ENCODE results near the gene RPF1. TPM values are rescaled to one million over a fixed set of nuclear protein-coding genes. Genes with fewer than 3 reads are reported as not detected.
A peak's percentile ranks its signal among the peaks of the same experiment; 100 is the strongest.

RPF1 gene
- total and polyA plus RNA-seq, 7 donors = 29.2 to 75.5 (median 38.5) TPM

DNA sequence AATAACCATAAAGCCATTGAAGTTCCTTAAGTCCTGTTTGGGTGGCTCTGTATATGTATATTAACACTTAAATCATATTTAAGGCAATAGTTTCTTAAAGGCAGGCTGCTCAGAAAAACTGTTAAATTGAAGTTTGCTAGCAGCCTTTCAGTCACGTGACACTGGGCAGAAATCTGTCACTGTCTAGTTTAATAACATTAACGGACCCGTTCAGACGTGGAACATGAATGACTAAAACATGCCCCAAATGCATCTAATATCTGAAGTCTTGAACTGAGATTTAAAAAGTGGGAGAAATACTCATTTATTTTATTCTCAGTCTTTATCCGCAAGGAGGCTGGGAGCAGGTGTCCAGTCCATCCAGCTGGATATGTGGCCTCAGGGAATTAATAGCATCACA is 23.9 kb downstream of the RPF1 start:
- intact Hi-C loops (cut with DNase I) = loop anchor here in 1 of 2 donors (10.0 kb wide), 2 partner anchors 102 to 762 kb away; no protein-coding TSS in a partner anchor
- no peaks in the 10 kb centered on the region for H3K27me3 ChIP-seq (ENCODE audit: insufficient read depth in 3 of 3, low read length in 2 of 3)
- peaks cover 9 to 36% of the 10 kb centered on the region in 2 donors for H3K36me3 ChIP-seq (ENCODE audit: insufficient read depth in 1 of 2, low read depth in 1 of 2)
- no peak overlapping the region for H3K4me3 ChIP-seq
- DNase-seq (no peak), ATAC-seq (no peak)
- 37 to 52% (median 38%) methylated on average over 5 of the region's 5 CpGs for WGBS, 3 donors
- H3K9me3 ChIP-seq = no peaks in the 10 kb centered on the region
- H3K4me1 ChIP-seq = peaks cover 46% of the 10 kb centered on the region
- TF ChIP-seq, protein P1, sequence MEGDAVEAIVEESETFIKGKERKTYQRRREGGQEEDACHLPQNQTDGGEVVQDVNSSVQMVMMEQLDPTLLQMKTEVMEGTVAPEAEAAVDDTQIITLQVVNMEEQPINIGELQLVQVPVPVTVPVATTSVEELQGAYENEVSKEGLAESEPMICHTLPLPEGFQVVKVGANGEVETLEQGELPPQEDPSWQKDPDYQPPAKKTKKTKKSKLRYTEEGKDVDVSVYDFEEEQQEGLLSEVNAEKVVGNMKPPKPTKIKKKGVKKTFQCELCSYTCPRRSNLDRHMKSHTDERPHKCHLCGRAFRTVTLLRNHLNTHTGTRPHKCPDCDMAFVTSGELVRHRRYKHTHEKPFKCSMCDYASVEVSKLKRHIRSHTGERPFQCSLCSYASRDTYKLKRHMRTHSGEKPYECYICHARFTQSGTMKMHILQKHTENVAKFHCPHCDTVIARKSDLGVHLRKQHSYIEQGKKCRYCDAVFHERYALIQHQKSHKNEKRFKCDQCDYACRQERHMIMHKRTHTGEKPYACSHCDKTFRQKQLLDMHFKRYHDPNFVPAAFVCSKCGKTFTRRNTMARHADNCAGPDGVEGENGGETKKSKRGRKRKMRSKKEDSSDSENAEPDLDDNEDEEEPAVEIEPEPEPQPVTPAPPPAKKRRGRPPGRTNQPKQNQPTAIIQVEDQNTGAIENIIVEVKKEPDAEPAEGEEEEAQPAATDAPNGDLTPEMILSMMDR (IDR thresholded peaks at IDR 0.05) = no peak
- H3K27ac ChIP-seq = no peak overlapping the region

DNA sequence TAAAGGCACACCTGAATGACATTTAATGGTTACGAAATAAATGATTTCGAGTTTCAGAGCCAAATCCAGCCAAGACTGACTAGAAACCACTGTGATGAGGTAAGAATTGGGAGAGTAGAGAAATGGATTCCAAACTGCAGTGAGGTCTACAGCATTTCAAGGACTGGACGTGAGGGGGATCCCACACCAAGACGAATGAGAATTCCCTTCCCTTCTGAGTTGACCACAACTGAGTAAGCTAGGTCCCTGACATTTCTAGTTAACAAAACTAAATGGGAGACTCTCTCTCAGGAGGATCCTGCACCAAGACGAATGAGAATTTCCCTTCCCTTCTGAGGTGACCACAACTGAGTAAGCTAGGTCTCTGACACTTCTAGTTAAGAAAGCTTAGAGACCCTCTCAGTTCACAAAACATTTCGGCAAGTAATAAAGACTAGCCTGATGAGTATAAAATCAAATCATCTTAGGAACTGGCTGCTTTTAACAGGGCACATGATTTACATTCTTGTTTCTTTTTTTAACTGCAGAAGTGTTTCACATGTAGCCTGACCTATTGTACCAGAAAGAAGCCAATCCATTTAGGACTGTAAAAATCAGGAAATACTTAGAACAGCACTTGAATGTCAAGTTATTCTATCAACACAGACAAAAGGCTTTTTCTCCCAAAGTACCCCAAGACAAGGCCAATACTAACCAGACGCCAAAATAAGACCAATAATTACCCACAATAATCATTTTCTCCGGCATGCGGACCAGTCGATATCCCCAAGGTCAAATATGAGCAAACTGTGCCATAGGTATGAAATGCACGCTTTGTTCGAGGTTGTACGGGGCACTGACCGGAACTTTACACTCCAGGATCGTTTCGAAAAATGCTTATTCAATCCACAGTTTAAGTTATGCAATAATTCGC is 25.8 kb downstream of the RPF1 start:
- DNase-seq (no peak), ATAC-seq (no peak)
- H3K4me1 ChIP-seq = peaks cover 46% of the 10 kb centered on the region
- no peaks in the 10 kb centered on the region for H3K27me3 ChIP-seq (ENCODE audit: insufficient read depth in 3 of 3, low read length in 2 of 3)
- peaks cover 11% of the 10 kb centered on the region for H3K9me3 ChIP-seq
- H3K4me3 ChIP-seq = peak overlapping the region; percentile 76
- 5 to 9% (median 5%) methylated on average over 17 of the region's 17 CpGs for WGBS, 3 donors
- H3K27ac ChIP-seq = peak overlapping the region; percentile 97
- intact Hi-C loops (cut with DNase I) = loop anchor here (2.0 to 10.0 kb wide), 6 partner anchors 67 to 760 kb away; partner anchors contain the start of genes CTBS (in 2 of the 2) and SAMD13 (in 1 of the 2)
- H3K36me3 ChIP-seq (ENCODE audit: insufficient read depth in 1 of 2, low read depth in 1 of 2) = peaks cover 7 to 18% of the 10 kb centered on the region in 2 donors
- TF ChIP-seq, protein P1 (IDR thresholded peaks at IDR 0.05) = no peak

DNA sequence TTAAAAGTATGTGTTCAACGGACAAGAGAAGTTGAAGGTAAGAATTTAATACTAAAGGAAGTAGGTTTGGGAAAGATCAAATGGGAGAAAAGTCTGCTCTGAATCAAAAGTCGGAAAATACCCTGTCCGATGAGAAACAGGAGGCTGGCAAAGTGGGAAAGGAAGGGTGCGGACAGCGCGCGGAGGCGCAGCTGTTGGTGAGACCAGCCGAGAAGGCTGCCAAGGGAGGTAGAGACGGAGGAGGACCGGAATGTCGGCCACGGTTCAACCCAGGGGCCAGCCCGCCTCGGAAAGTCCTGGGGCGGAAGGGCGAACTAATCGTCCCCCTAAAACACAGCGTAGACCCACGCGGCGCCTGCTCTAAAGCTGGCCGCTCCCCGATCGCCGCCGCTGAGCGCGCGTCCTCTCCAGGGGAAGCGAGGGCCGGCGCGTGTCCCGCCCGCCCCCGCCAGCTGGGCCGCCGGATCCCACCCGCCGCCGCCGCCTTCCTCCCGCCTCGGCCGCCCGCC is 26.5 kb downstream of the RPF1 start:
- 0 to 1% (median 0%) methylated on average over 36 to 47 of the region's 47 CpGs for WGBS, 3 donors
- intact Hi-C loops (cut with DNase I) = loop anchor here (2.0 to 10.0 kb wide), 7 partner anchors 27 to 759 kb away; partner anchors contain the start of genes CTBS (in 2 of the 2), RPF1 (in 1 of the 2) and SAMD13 (in 1 of the 2)

DNA sequence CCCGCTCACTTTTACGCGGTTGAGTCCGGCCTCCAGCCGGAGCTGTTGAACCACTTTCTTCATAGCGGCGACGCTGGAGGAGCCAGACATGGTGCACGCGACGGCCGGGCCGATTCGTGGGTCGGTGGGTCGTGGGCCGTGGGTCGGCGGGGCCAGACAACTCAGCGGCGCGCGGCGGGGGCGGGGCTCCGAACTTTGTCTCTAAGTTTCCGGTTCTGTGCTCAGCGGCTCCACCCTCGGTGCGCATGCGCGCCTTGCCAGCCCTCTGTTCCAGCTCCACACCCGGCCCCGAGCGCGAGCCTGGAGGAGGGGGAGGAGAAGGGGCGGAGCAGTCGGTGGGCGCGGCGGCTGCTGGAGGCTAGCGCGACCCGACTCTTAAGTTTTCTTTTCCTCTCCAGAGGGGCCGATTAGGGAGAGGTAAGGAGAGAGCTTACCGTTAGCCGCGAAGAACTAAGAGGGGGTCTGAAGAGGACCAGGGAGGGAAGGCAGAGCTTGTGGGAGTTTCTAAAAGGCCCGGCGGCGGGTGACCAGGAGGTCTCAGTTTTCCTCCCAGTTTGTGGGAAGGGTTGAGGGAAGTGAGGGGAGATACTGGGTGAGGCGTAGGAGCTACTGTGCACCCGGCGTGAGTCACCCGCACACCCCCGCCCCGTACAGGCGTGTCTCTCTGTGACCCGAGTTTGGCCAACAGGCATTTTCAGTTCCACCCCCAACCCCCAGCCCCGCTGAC is 27.1 kb downstream of the RPF1 start, which contains the start of the genes GNG5 and SPATA1:
Gene GNG5, minus strand, starts transcription at position 580 of the 727 bp plus-strand sequence. Its CDS starts 490 bp downstream, at position 90.
Gene SPATA1, plus strand, starts transcription at position 385 of the 727 bp plus-strand sequence. CDS start 9,974 bp downstream, outside the sequence.
- 0 to 1% (median 1%) methylated on average over 52 to 60 of the region's 60 CpGs for WGBS, 3 donors

More for the DNA sequence above, 26.5 kb downstream of the RPF1 start:
- peak in 1 of 2 donors; percentile 85 for DNase-seq
- Histone ChIP-seq H3K9me3 (peaks cover 11% of the 10 kb centered on the region), H3K27me3 (ENCODE audit: insufficient read depth in 3 of 3, low read length in 2 of 3) (no peaks in the 10 kb centered on the region), H3K27ac (peak overlapping the region; percentile 97), H3K4me1 (peaks cover 42% of the 10 kb centered on the region), H3K4me3 (peak overlapping the region; percentile 76), H3K36me3 (ENCODE audit: insufficient read depth in 1 of 2, low read depth in 1 of 2) (peaks cover 4 to 11% of the 10 kb centered on the region in 2 donors)
- peak; percentile 72 to 78 (median 75) for ATAC-seq
- TF ChIP-seq, protein P1 (IDR thresholded peaks at IDR 0.05) = no peak

More for the DNA sequence above, 27.1 kb downstream of the RPF1 start, which contains the start of the genes GNG5 and SPATA1:
- TF ChIP-seq, protein P1 (IDR thresholded peaks at IDR 0.05) = no peak
- intact Hi-C loops (cut with DNase I) = loop anchor here (2.0 to 10.0 kb wide), 5 partner anchors 27 to 759 kb away; partner anchors contain the start of genes CTBS (in 1 of the 2), RPF1 (in 1 of the 2) and SAMD13 (in 1 of the 2)
- Histone ChIP-seq H3K9me3 (peaks cover 11% of the 10 kb centered on the region), H3K27me3 (ENCODE audit: insufficient read depth in 3 of 3, low read length in 2 of 3) (no peaks in the 10 kb centered on the region), H3K27ac (peak within 1 kb of the TSS; percentile 97), H3K4me1 (peaks cover 36% of the 10 kb centered on the region), H3K4me3 (peak within 1 kb of the TSS; percentile 76), H3K36me3 (ENCODE audit: insufficient read depth in 1 of 2, low read depth in 1 of 2) (peaks cover 4 to 5% of the 10 kb centered on the region in 2 donors)
- DNase-seq (peak; percentile 99), ATAC-seq (peak; percentile 96 to 97 (median 96))

Data from psoas muscle (tissue), 8 donors.